Calu3 (cell line): Measurements from ENCODE around the gene MAN2A1. TPM values are rescaled to one million over a fixed set of nuclear protein-coding genes. Genes with fewer than 3 reads are reported as not detected.

Experiments used
- BruUV-seq: library from RNA; stranded (reverse); fragments of 400-500 nt; replicated peaks from 2 replicates; lab custom pipeline; 2021; lab: Mats Ljungman, UMichigan
- CTCF ChIA-PET: fragments of 300-600 bp; sonication (Branson Sonifier 250); formaldehyde crosslinking; loops from one replicate; lab custom pipeline; 2022; ENCODE audit warnings: antibody characterized with exemption; lab: Charles Lee
- DNase-seq: peaks from one replicate; pipeline ENCODE4 v3.0.0; 2022
- H3K27ac Mint-ChIP-seq: one replicate; pipeline ENCODE4 v1.8.0; 2022; ENCODE audit warnings: mixed read lengths; ENCODE audit not compliant: unreplicated experiment
- H3K27me3 Mint-ChIP-seq: one replicate; pipeline ENCODE4 v1.8.0; 2022; ENCODE audit warnings: mixed read lengths; ENCODE audit not compliant: unreplicated experiment
- H3K36me3 Mint-ChIP-seq: one replicate; pipeline ENCODE4 v1.8.0; 2022; ENCODE audit warnings: mild to moderate bottlenecking, moderate library complexity, mixed read lengths; ENCODE audit not compliant: insufficient read depth, unreplicated experiment
- H3K4me1 Mint-ChIP-seq: one replicate; pipeline ENCODE4 v1.8.0; 2022; ENCODE audit warnings: mild to moderate bottlenecking, low read depth, mixed read lengths; ENCODE audit not compliant: unreplicated experiment
- H3K4me3 Mint-ChIP-seq: one replicate; pipeline ENCODE4 v1.8.0; 2022; ENCODE audit warnings: mild to moderate bottlenecking, low read depth, moderate library complexity, mixed read lengths; ENCODE audit not compliant: unreplicated experiment
- H3K9me3 Mint-ChIP-seq: one replicate; pipeline ENCODE4 v1.8.0; 2022; ENCODE audit warnings: low read depth, mixed read lengths; ENCODE audit not compliant: unreplicated experiment
- intact Hi-C: fragments of 100-400 bp; cut with micrococcal nuclease; formaldehyde crosslinking; loops from one replicate; pipeline ENCODE4 v1.10.0; 2022; ENCODE audit not compliant: unreplicated experiment
- total RNA-seq: library from RNA; stranded (reverse); gene quantifications from 2 replicates; pipeline ENCODE4 v1.2.3, GENCODE V29; 2022
- TF ChIP-seq, protein P1 (sequence below): fragments of 200-600 bp; IDR thresholded peaks from one replicate; pipeline ENCODE4 v1.8.0; 2022; ENCODE audit warnings: antibody characterized with exemption; ENCODE audit not compliant: unreplicated experiment

MAN2A1 gene
- total RNA-seq, 1 experiment from 2014 or later: 76.3 TPM

DNA sequence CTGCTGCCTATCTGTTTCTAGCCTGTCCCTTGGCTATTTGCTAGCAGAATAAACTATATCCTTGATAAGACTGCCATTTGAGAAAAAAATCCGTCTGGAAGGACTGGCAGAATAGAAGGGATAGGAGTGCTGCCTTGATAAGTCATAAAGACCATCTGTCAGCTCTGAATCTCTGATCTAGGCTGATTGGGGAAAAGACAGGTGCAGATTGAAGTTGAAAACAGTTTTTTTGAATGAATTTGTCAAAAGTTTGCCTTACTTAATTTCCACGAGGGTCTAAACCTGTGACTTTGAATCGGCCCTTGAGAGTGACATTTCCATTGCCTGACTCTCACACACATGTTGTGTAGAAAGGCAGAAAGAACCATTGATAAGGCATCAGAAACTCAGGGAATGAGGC, 218.6 kb downstream of the MAN2A1 start:
- no peak for DNase-seq
- Mint-ChIP-seq H3K4me1 (no peaks in the 10 kb centered on the region), H3K27ac (no peak overlapping the region), H3K27me3 (peaks cover 18% of the 10 kb centered on the region), H3K9me3 (peaks cover 2% of the 10 kb centered on the region), H3K4me3 (no peak overlapping the region), H3K36me3 (no peaks in the 10 kb centered on the region)
- CTCF ChIA-PET: interaction anchor here (0.9 kb wide), 1 partner anchor 73 kb away, joined by 3 read pairs; no protein-coding TSS in a partner anchor
- intact Hi-C loops: no loop called here
- TF ChIP-seq, protein P1, sequence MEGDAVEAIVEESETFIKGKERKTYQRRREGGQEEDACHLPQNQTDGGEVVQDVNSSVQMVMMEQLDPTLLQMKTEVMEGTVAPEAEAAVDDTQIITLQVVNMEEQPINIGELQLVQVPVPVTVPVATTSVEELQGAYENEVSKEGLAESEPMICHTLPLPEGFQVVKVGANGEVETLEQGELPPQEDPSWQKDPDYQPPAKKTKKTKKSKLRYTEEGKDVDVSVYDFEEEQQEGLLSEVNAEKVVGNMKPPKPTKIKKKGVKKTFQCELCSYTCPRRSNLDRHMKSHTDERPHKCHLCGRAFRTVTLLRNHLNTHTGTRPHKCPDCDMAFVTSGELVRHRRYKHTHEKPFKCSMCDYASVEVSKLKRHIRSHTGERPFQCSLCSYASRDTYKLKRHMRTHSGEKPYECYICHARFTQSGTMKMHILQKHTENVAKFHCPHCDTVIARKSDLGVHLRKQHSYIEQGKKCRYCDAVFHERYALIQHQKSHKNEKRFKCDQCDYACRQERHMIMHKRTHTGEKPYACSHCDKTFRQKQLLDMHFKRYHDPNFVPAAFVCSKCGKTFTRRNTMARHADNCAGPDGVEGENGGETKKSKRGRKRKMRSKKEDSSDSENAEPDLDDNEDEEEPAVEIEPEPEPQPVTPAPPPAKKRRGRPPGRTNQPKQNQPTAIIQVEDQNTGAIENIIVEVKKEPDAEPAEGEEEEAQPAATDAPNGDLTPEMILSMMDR: no peak
- no TSS peak for BruUV-seq

DNA sequence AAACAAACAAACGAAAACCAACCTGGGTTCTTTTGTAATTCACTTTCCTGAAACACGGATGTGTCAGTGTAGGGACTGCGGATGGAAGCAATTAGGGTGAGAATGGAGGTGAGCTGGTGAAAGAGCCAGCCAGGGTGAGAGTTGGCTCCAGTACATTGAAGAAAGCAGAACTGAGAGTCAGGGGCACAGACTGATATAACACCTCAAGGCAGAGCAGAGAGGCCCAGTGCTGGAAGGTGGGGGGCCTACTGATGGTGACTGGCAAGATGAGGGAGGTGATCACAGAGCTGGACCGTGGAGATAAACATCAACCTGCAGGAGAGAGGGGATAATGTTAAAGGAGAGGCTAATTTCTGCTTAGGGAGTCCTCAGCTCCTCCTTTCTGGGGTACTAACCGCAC, 221.1 kb downstream of the MAN2A1 start:
- H3K9me3 Mint-ChIP-seq: peaks cover 2% of the 10 kb centered on the region
- no peak overlapping the region for H3K4me3 Mint-ChIP-seq
- no peak for DNase-seq
- no peaks in the 10 kb centered on the region for H3K36me3 Mint-ChIP-seq
- H3K27ac Mint-ChIP-seq: no peak overlapping the region
- BruUV-seq: no TSS peak
- TF ChIP-seq, protein P1: no peak
- no peaks in the 10 kb centered on the region for H3K4me1 Mint-ChIP-seq
- CTCF ChIA-PET: no interaction called here
- intact Hi-C loops: no loop called here
- H3K27me3 Mint-ChIP-seq: peaks cover 18% of the 10 kb centered on the region

DNA sequence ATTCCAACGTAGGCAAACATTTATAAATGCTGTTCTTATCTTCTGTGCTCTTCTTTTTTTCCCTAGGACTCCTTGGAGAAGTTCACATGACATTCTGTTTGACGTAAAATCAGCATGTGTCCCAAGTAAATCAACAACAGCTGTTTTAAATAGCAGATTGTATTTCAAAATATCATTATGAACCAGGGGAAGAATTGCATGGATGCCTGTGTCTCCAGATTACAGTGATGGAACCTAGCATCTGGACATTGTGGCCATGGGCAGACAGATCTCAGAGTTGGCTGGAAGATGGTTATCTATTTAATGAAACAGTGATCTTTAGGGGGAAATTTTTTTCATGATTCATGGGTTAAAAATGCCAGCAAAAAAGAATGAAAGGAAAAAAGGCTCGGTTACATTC, 222.0 kb downstream of the MAN2A1 start:
- TF ChIP-seq, protein P1: no peak
- no TSS peak for BruUV-seq
- no peaks in the 10 kb centered on the region for H3K36me3 Mint-ChIP-seq
- DNase-seq: no peak
- intact Hi-C loops: no loop called here
- H3K4me1 Mint-ChIP-seq: no peaks in the 10 kb centered on the region
- peaks cover 13% of the 10 kb centered on the region for H3K27me3 Mint-ChIP-seq
- H3K27ac Mint-ChIP-seq: no peak overlapping the region
- no peak overlapping the region for H3K4me3 Mint-ChIP-seq
- CTCF ChIA-PET: no interaction called here
- peaks cover 3% of the 10 kb centered on the region for H3K9me3 Mint-ChIP-seq

DNA sequence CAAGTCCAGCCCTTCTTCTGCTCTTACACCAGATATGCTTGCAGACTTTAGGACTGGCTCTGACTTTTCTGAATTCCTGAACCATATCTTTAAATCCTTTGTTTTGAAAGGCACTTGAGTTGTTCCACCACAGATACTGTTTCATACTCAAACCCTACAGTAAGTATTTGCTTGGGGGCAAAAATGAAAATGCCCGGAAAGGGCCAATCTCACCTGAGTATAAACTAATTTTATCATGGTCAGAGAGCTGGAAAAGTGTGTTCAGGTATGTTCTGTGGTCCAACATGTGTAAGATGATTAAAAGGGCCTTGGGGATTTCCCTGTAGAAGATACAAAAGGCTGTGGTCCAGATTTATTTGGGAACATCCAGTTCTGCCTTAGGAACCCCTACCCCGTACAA, 225.2 kb downstream of the MAN2A1 start:
- H3K27ac Mint-ChIP-seq: no peak overlapping the region
- no peaks in the 10 kb centered on the region for H3K36me3 Mint-ChIP-seq
- no peak for DNase-seq
- intact Hi-C loops: no loop called here
- TF ChIP-seq, protein P1: no peak
- H3K9me3 Mint-ChIP-seq: peaks cover 6% of the 10 kb centered on the region
- no TSS peak for BruUV-seq
- H3K4me1 Mint-ChIP-seq: no peaks in the 10 kb centered on the region
- CTCF ChIA-PET: no interaction called here
- no peaks in the 10 kb centered on the region for H3K27me3 Mint-ChIP-seq
- no peak overlapping the region for H3K4me3 Mint-ChIP-seq
